Cardiac muscle cell (in vitro differentiated cells and primary cell): ENCODE measurements around the gene ADCK1. TPM values are rescaled to one million over a fixed set of nuclear protein-coding genes. Genes with fewer than 3 reads are reported as not detected.

Experiments used
- DNase-seq, 2 donors: peaks; one replicate each; pipeline versions ENCODE4 v3.0.0 to v3.0.0-alpha.2; 2010 to 2017; ENCODE audit warnings: low read depth in 1 of 2, low spot score in 1 of 2
- H3K27ac ChIP-seq: fragments of 200-600 bp; sonication (generic); 2 replicates; pipeline ENCODE4 v1.5.1; 2016
- H3K27me3 ChIP-seq: fragments of 200-600 bp; sonication (generic); 2 replicates; pipeline ENCODE4 v1.6.0; 2016; ENCODE audit warnings: control low read depth
- H3K36me3 ChIP-seq: fragments of 200-600 bp; sonication (generic); 2 replicates; pipeline ENCODE4 v1.5.1; 2016; ENCODE audit warnings: control low read depth
- H3K4me1 ChIP-seq: fragments of 200-600 bp; sonication (generic); 2 replicates; pipeline ENCODE4 v1.8.1; 2017; ENCODE audit warnings: low read depth, mild to moderate bottlenecking, mixed run types
- H3K4me3 ChIP-seq: fragments of 200-600 bp; sonication (generic); 2 replicates; pipeline ENCODE4 v1.5.1; 2016; ENCODE audit warnings: mild to moderate bottlenecking
- H3K9me3 ChIP-seq: fragments of 200-600 bp; sonication (generic); 2 replicates; pipeline ENCODE4 v1.5.1; 2017; ENCODE audit warnings: low read depth, mild to moderate bottlenecking, control low read depth
- CTCF ChIP-seq: IDR thresholded peaks from 2 replicates; pipeline ENCODE4 v1.5.1; 2012; ENCODE audit warnings: low read depth, mild to moderate bottlenecking, low read length
- polyA plus RNA-seq: library from polyadenylated mRNA; unstranded; fragments of >200 nt; fragmentation: Nextera tagmentation; extraction: Ambion mirVana; gene quantifications from 2 replicates; pipeline ENCODE4 v1.2.1, GENCODE V29; 2016
- total RNA-seq: library from RNA; depleted of rRNA; stranded (reverse); fragments of >200 nt; gene quantifications from 2 replicates; pipeline ENCODE4 v1.2.3, GENCODE V29; 2016

The ADCK1 gene
- total and polyA plus RNA-seq, 2 experiments from 2014 or later = 12.2 to 20.6 TPM

- Histone ChIP-seq H3K4me3 (no peak overlapping the region), H3K4me1 (no peaks in the 10 kb centered on the region), H3K36me3 (no peaks in the 10 kb centered on the region), H3K27me3 (peaks cover 25% of the 10 kb centered on the region), H3K27ac (no peak overlapping the region), H3K9me3 (no peaks in the 10 kb centered on the region)
- no peak for TF ChIP-seq CTCF
- DNase-seq = no peak
Measured at GRCh38 chr14:77976591-77976990, 176.7 kb downstream of the ADCK1 start.

GRCh38 chr14:77979171-77979570 lies 179.3 kb downstream of the ADCK1 start:
- Histone ChIP-seq H3K4me1 (no peaks in the 10 kb centered on the region), H3K4me3 (no peak overlapping the region), H3K9me3 (no peaks in the 10 kb centered on the region), H3K36me3 (no peaks in the 10 kb centered on the region), H3K27me3 (peaks cover 34% of the 10 kb centered on the region), H3K27ac (no peak overlapping the region)
- no peak for DNase-seq
- no peak for TF ChIP-seq CTCF

- TF ChIP-seq CTCF = no peak
- Histone ChIP-seq H3K4me1 (no peaks in the 10 kb centered on the region), H3K27me3 (peaks cover 34% of the 10 kb centered on the region), H3K27ac (no peak overlapping the region), H3K4me3 (no peak overlapping the region), H3K36me3 (no peaks in the 10 kb centered on the region), H3K9me3 (no peaks in the 10 kb centered on the region)
- DNase-seq = peak in 1 of 2 donors; percentile 43
Measured at GRCh38 chr14:77979666-77980351, 179.9 kb downstream of the ADCK1 start.

- peaks cover 31% of the 10 kb centered on the region for H3K27me3 ChIP-seq
Measured at GRCh38 chr14:77980475-77981321, 180.8 kb downstream of the ADCK1 start.

More at GRCh38 chr14:77980475-77981321, 180.8 kb downstream of the ADCK1 start:
- H3K27ac ChIP-seq = no peak overlapping the region
- H3K4me3 ChIP-seq = peak overlapping the region; percentile 23
- no peaks in the 10 kb centered on the region for H3K9me3 ChIP-seq
- no peaks in the 10 kb centered on the region for H3K4me1 ChIP-seq
- H3K36me3 ChIP-seq = no peaks in the 10 kb centered on the region
- TF ChIP-seq CTCF = no peak
- DNase-seq = peak in 1 of 2 donors; percentile 31

Other genes with a start within 250 kb of the ADCK1 start
- gene SPTLC2, start 183.5 kb upstream of the ADCK1 start, total RNA-seq = 13.9 and 17.8 TPM in 2 replicates
- gene SPTLC2, start 183.5 kb upstream of the ADCK1 start, polyA plus RNA-seq = 14.4 and 17.3 TPM in 2 replicates
- 8.6 and 11.7 TPM in 2 replicates for gene ALKBH1, start 92.1 kb upstream of the ADCK1 start, total RNA-seq
- gene ALKBH1, start 92.1 kb upstream of the ADCK1 start, polyA plus RNA-seq = 14.5 and 14.6 TPM in 2 replicates
- 386 and 439 TPM in 2 replicates for gene SLIRP, start 92.0 kb upstream of the ADCK1 start, total RNA-seq
- 466 and 662 TPM in 2 replicates for gene SLIRP, start 92.0 kb upstream of the ADCK1 start, polyA plus RNA-seq
- 50.9 and 66.7 TPM in 2 replicates for gene SNW1, start 39.0 kb upstream of the ADCK1 start, total RNA-seq
- 63.3 and 66.3 TPM in 2 replicates for gene SNW1, start 39.0 kb upstream of the ADCK1 start, polyA plus RNA-seq